Endothelial cell (in vitro differentiated cells): ENCODE results near the gene RAD9B. TPM values are rescaled to one million over a fixed set of nuclear protein-coding genes. Genes with fewer than 3 reads are reported as not detected.
"Not testable (repeated sequence)": the region's sequence is repeated elsewhere in the genome, so short reads cannot be mapped to it uniquely, and the experiment has no call there.

Experiments used
- DNase-seq: peaks from one replicate; pipeline ENCODE4 v3.0.0; 2021; ENCODE audit warnings: low spot score
- H3K27ac Mint-ChIP-seq: one replicate; pipeline ENCODE4 v1.8.0; 2021; ENCODE audit warnings: mixed read lengths, inconsistent platforms; ENCODE audit not compliant: unreplicated experiment
- H3K27me3 Mint-ChIP-seq: one replicate; pipeline ENCODE4 v1.8.0; 2021; ENCODE audit warnings: mild to moderate bottlenecking, moderate library complexity, mixed read lengths, inconsistent platforms; ENCODE audit not compliant: unreplicated experiment
- H3K36me3 Mint-ChIP-seq: one replicate; pipeline ENCODE4 v1.8.0; 2021; ENCODE audit warnings: mild to moderate bottlenecking, low read depth, mixed read lengths, inconsistent platforms; ENCODE audit not compliant: unreplicated experiment
- H3K4me1 Mint-ChIP-seq: one replicate; pipeline ENCODE4 v1.8.0; 2021; ENCODE audit warnings: mild to moderate bottlenecking, mixed read lengths, inconsistent platforms; ENCODE audit not compliant: unreplicated experiment
- H3K4me3 Mint-ChIP-seq: one replicate; pipeline ENCODE4 v1.8.0; 2021; ENCODE audit warnings: mild to moderate bottlenecking, mixed read lengths, inconsistent platforms; ENCODE audit not compliant: unreplicated experiment
- H3K9me3 Mint-ChIP-seq: one replicate; pipeline ENCODE4 v1.8.0; 2021; ENCODE audit warnings: mixed read lengths, inconsistent platforms; ENCODE audit not compliant: unreplicated experiment
- CTCF ChIP-seq: fragments of 200-600 bp; sonication (generic); IDR thresholded peaks from one replicate; pipeline ENCODE4 v1.5.0; 2021; ENCODE audit warnings: antibody characterized with exemption; ENCODE audit not compliant: unreplicated experiment
- total RNA-seq: library from RNA; stranded (reverse); fragmentation: NEBNext Ultra II Directional; extraction: Animal tissue kit (Norgen Biotek cat#: 25700); gene quantifications from one replicate; pipeline ENCODE4 v1.2.1, GENCODE V29; 2021; ENCODE audit not compliant: unreplicated experiment

RAD9B gene
- total RNA-seq, 1 donor from 2014 or later: 0.54 TPM

GRCh38 chr12:110543252-110543959 is 41.3 kb downstream of the RAD9B start:
- Mint-ChIP-seq H3K4me1 (no peaks in the 10 kb centered on the region), H3K4me3 (no peak overlapping the region), H3K27me3 (no peaks in the 10 kb centered on the region), H3K9me3 (no peaks in the 10 kb centered on the region), H3K27ac (no peak overlapping the region), H3K36me3 (peaks cover 8% of the 10 kb centered on the region)
- DNase-seq: no peak
- TF ChIP-seq CTCF: no peak

- peaks cover 4% of the 10 kb centered on the region for H3K36me3 Mint-ChIP-seq
- no peak for DNase-seq
- no peaks in the 10 kb centered on the region for H3K9me3 Mint-ChIP-seq
- H3K4me1 Mint-ChIP-seq: no peaks in the 10 kb centered on the region
- no peak overlapping the region for H3K27ac Mint-ChIP-seq
- no peak overlapping the region for H3K4me3 Mint-ChIP-seq
- H3K27me3 Mint-ChIP-seq: no peaks in the 10 kb centered on the region
- TF ChIP-seq CTCF: no peak
These were observed 41.8 kb downstream of the RAD9B start for GRCh38 chr12:110543965-110544364.

DNA sequence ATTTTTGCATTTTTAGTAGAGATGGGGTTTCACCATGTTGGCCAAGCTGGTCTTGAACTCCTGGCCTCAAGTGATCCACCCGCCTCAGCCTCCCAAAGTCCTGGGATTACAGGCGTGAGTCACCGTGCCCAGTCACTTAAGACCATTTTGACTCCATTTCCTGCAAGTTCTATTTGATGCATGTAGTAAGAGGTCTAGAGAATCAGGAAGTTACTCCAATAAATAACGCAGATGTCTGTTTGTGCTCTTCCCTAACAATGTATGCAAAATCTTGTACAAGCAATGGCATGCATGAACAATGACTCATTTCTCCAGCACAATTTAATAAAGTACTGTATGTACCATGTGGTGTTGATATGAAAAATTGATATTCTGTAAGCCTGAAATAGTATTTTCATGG is 43.1 kb downstream of the RAD9B start:
- not testable (repeated sequence) for H3K4me3 Mint-ChIP-seq, H3K4me1 Mint-ChIP-seq, H3K36me3 Mint-ChIP-seq, DNase-seq, H3K27ac Mint-ChIP-seq, H3K27me3 Mint-ChIP-seq, H3K9me3 Mint-ChIP-seq

DNA sequence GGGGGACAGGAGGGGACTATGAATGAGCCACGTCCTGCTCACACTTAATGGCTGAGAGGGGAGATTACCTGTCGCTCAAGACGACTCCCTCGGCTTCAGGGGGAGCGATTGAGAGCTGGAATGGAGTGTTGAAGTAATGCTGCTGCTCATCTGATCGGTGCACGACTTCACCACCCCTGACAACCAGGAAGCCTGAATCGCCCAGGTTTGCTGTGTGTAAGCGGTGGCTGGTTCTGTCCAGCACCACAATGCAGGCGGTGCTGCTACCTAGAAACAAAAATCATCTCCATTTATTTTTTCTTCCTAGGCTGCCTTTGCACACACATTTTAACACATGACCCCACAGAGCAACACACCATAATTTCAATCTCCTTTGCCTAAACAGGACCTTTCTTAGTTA is 43.7 kb downstream of the RAD9B start:
- no peak overlapping the region for H3K27ac Mint-ChIP-seq
- no peaks in the 10 kb centered on the region for H3K27me3 Mint-ChIP-seq
- H3K4me3 Mint-ChIP-seq: no peak overlapping the region
- no peaks in the 10 kb centered on the region for H3K9me3 Mint-ChIP-seq
- no peaks in the 10 kb centered on the region for H3K4me1 Mint-ChIP-seq
- no peak for TF ChIP-seq CTCF
- no peak for DNase-seq
- H3K36me3 Mint-ChIP-seq: peaks cover 8% of the 10 kb centered on the region

- peaks cover 8% of the 10 kb centered on the region for H3K36me3 Mint-ChIP-seq
- H3K27ac Mint-ChIP-seq: no peak overlapping the region
- no peak for TF ChIP-seq CTCF
- H3K27me3 Mint-ChIP-seq: no peaks in the 10 kb centered on the region
- no peaks in the 10 kb centered on the region for H3K9me3 Mint-ChIP-seq
- H3K4me1 Mint-ChIP-seq: no peaks in the 10 kb centered on the region
- H3K4me3 Mint-ChIP-seq: no peak overlapping the region
- no peak for DNase-seq
These were observed 44.2 kb downstream of the RAD9B start for GRCh38 chr12:110546339-110546738.
